IMR-90 (cell line): Measurements from ENCODE around the gene FRAS1. TPM values are rescaled to one million over a fixed set of nuclear protein-coding genes. Genes with fewer than 3 reads are reported as not detected.

ENCODE experiments used
- ATAC-seq: fragments of 200-7000 bp; cut with Tn5 transposase; 2 replicates; pipeline ENCODE4 v1.9.1; 2020; ENCODE audit warnings: low read depth, mild to moderate bottlenecking, moderate library complexity
- BruUV-seq: library from RNA; stranded (reverse); fragments of 400-500 nt; replicated peaks from 2 replicates; lab custom pipeline; 2021; lab: Mats Ljungman, UMichigan
- CTCF ChIA-PET: fragments of 300-600 bp; formaldehyde crosslinking; extraction: SDS; loops from one replicate; lab custom pipeline; 2021; ENCODE audit warnings: antibody characterized with exemption; lab: Yijun Ruan, JAX
- POLR2A ChIA-PET: fragments of 300-600 bp; sonication (Branson Sonifier 250); formaldehyde crosslinking; loops from one replicate; lab custom pipeline; 2022; ENCODE audit warnings: antibody characterized with exemption; ENCODE audit not compliant: unreplicated experiment; lab: Charles Lee
- DNase-seq: peaks from one replicate; pipeline ENCODE4 v3.0.0; 2013
- H2AFZ ChIP-seq: replicated peaks from 2 replicates; pipeline ENCODE3; 2013; ENCODE audit warnings: low read length, mild to moderate bottlenecking; ENCODE audit not compliant: poor library complexity
- H2AK5ac ChIP-seq: 2 replicates; pipeline ENCODE4 v1.6.1; 2013; ENCODE audit warnings: low read depth, low read length, inconsistent platforms
- H2AK9ac ChIP-seq: replicated peaks from 2 replicates; pipeline ENCODE3; 2013; ENCODE audit warnings: mild to moderate bottlenecking, low read depth, low read length, moderate library complexity; ENCODE audit not compliant: poor library complexity
- H2BK120ac ChIP-seq: 2 replicates; pipeline ENCODE4 v1.6.1; 2013; ENCODE audit warnings: low read depth, low read length, inconsistent platforms
- H2BK15ac ChIP-seq: 3 replicates; pipeline ENCODE4 v1.6.1; 2013; ENCODE audit warnings: low read depth, low read length, inconsistent platforms
- H2BK20ac ChIP-seq: 2 replicates; pipeline ENCODE4 v1.6.1; 2013; ENCODE audit warnings: low read depth, mild to moderate bottlenecking, inconsistent platforms, low read length, moderate library complexity
- H2BK5ac ChIP-seq: 2 replicates; pipeline ENCODE4 v1.6.1; 2013; ENCODE audit warnings: mild to moderate bottlenecking, low read depth, low read length, inconsistent platforms; ENCODE audit not compliant: poor library complexity, severe bottlenecking
- H3K14ac ChIP-seq: replicated peaks from 2 replicates; pipeline ENCODE4 v1.6.1; 2013; ENCODE audit warnings: low read depth, low read length, inconsistent platforms
- H3K18ac ChIP-seq: 2 replicates; pipeline ENCODE4 v1.6.1; 2013; ENCODE audit warnings: low read depth, low read length, control low read depth
- H3K23ac ChIP-seq: 2 replicates; pipeline ENCODE4 v1.6.1; 2013; ENCODE audit warnings: low read depth, low read length, inconsistent platforms
- H3K27ac ChIP-seq: 2 replicates; pipeline ENCODE4 v1.5.1; 2013; ENCODE audit warnings: mild to moderate bottlenecking, control low read depth, low read length; ENCODE audit not compliant: insufficient read depth
- H3K27me3 ChIP-seq: 2 replicates; pipeline ENCODE4 v1.6.1; 2013; ENCODE audit warnings: low read length; ENCODE audit not compliant: control insufficient read depth, insufficient read depth
- H3K36me3 ChIP-seq: 2 replicates; pipeline ENCODE4 v1.6.1; 2013; ENCODE audit warnings: low read length, mixed read lengths; ENCODE audit not compliant: control insufficient read depth, insufficient read depth
- H3K4ac ChIP-seq: 2 replicates; pipeline ENCODE4 v1.6.1; 2013; ENCODE audit warnings: low read depth, low read length, inconsistent platforms
- H3K4me1 ChIP-seq: 2 replicates; pipeline ENCODE4 v1.6.1; 2013; ENCODE audit warnings: low read length, mixed read lengths; ENCODE audit not compliant: control insufficient read depth, insufficient read depth
- H3K4me2 ChIP-seq: 2 replicates; pipeline ENCODE4 v1.6.1; 2013; ENCODE audit warnings: low read depth, mild to moderate bottlenecking, control low read depth, low read length, moderate library complexity
- H3K4me3 ChIP-seq: 2 replicates; pipeline ENCODE4 v1.5.1; 2013; ENCODE audit warnings: low read depth, mild to moderate bottlenecking, control low read depth, low read length, moderate library complexity; ENCODE audit not compliant: insufficient read depth
- H3K56ac ChIP-seq: 2 replicates; pipeline ENCODE4 v1.6.1; 2013; ENCODE audit warnings: low read length, inconsistent platforms; ENCODE audit not compliant: insufficient read depth; ENCODE audit errors: extremely low read depth
- H3K79me1 ChIP-seq, 2 experiments: 2 replicates each; pipeline ENCODE4 v1.6.1; 2013; ENCODE audit warnings: low read length in 2 of 2, inconsistent platforms in 1 of 2, low read depth in 1 of 2
- H3K9ac ChIP-seq: 2 replicates; pipeline ENCODE4 v1.6.1; 2013; ENCODE audit warnings: low read depth, low read length, control low read depth
- H3K9me1 ChIP-seq: 2 replicates; pipeline ENCODE4 v1.6.1; 2013; ENCODE audit warnings: low read length, inconsistent platforms; ENCODE audit not compliant: insufficient read depth
- H3K9me3 ChIP-seq: 2 replicates; pipeline ENCODE4 v1.6.1; 2013; ENCODE audit warnings: low read length; ENCODE audit not compliant: control insufficient read depth, insufficient read depth
- H4K20me1 ChIP-seq: 2 replicates; pipeline ENCODE4 v1.6.1; 2013; ENCODE audit warnings: low read length, inconsistent platforms; ENCODE audit not compliant: insufficient read depth
- H4K5ac ChIP-seq: 2 replicates; pipeline ENCODE4 v1.6.1; 2013; ENCODE audit warnings: mild to moderate bottlenecking, low read depth, low read length, control low read depth
- H4K8ac ChIP-seq, 2 experiments: 2 replicates each; pipeline ENCODE4 v1.6.1; 2013; ENCODE audit warnings: low read depth in 2 of 2, low read length in 2 of 2, control low read depth in 1 of 2, inconsistent platforms in 1 of 2
- H4K91ac ChIP-seq: 2 replicates; pipeline ENCODE4 v1.6.1; 2013; ENCODE audit warnings: low read depth, low read length, inconsistent platforms; ENCODE audit not compliant: insufficient read depth
- CEBPB ChIP-seq: IDR thresholded peaks from 2 replicates; pipeline ENCODE4 v1.6.1; 2012; ENCODE audit warnings: low read depth, low read length, improper control_type of control experiment
- CHD1 ChIP-seq: IDR thresholded peaks from 2 replicates; pipeline ENCODE4 v1.6.1; 2012; ENCODE audit warnings: low read depth, low read length, improper control_type of control experiment
- FOS ChIP-seq: fragments of 150-350 bp; IDR thresholded peaks from 2 replicates; pipeline ENCODE4 v1.6.1; 2016; ENCODE audit warnings: low read depth, low read length
- MAFK ChIP-seq: IDR thresholded peaks from 2 replicates; pipeline ENCODE4 v1.6.1; 2012; ENCODE audit warnings: low read depth, low read length, improper control_type of control experiment
- MAZ ChIP-seq: IDR thresholded peaks from 2 replicates; pipeline ENCODE4 v1.6.1; 2012; ENCODE audit warnings: low read depth, mild to moderate bottlenecking, low read length, improper control_type of control experiment, moderate library complexity, borderline replicate concordance
- MXI1 ChIP-seq: IDR thresholded peaks from 2 replicates; pipeline ENCODE4 v1.6.1; 2012; ENCODE audit warnings: low read depth, mild to moderate bottlenecking, low read length, moderate library complexity, borderline replicate concordance
- POLR2A ChIP-seq: IDR thresholded peaks from 2 replicates; pipeline ENCODE4 v1.6.1; 2012; ENCODE audit warnings: mild to moderate bottlenecking, low read depth, low read length
- RCOR1 ChIP-seq: IDR thresholded peaks from 2 replicates; pipeline ENCODE4 v1.6.1; 2012; ENCODE audit warnings: mild to moderate bottlenecking, low read length, improper control_type of control experiment; ENCODE audit not compliant: insufficient replicate concordance
- RFX5 ChIP-seq: IDR thresholded peaks from 2 replicates; pipeline ENCODE4 v1.8.0; 2012; ENCODE audit warnings: low read depth, mild to moderate bottlenecking, low read length, moderate library complexity
- SMC3 ChIP-seq: fragments of 150-350 bp; IDR thresholded peaks from 2 replicates; pipeline ENCODE4 v1.6.1; 2016; ENCODE audit warnings: low read depth, mild to moderate bottlenecking, antibody characterized with exemption, low read length, moderate library complexity
- WGBS, 2 experiments: methylation state at CpG; one replicate each; pipeline versions ENCODE4 v1.1.5 to v1.1.7; 2013; ENCODE audit warnings: missing lambda C conversion rate in 2 of 2; ENCODE audit not compliant: insufficient read length in 1 of 2; ENCODE audit errors: extremely low coverage in 2 of 2; 5-methylcytosine and 5-hydroxymethylcytosine counted together
- dilution Hi-C: fragments of 300-500 bp; cut with HindIII; formaldehyde crosslinking; loops from one replicate; pipeline ENCODE4 v1.14.3; 2018; ENCODE audit warnings: low sequenced_read_pairs; ENCODE audit not compliant: unreplicated experiment
- in situ Hi-C: fragments of 300-500 bp; cut with MboI; formaldehyde crosslinking; loops from 3 replicates; pipeline ENCODE4 v1.14.3; 2019; ENCODE audit warnings: low sequenced_read_pairs, inconsistent platforms, mixed read lengths
- intact Hi-C: fragments of 100-400 bp; cut with micrococcal nuclease; formaldehyde crosslinking; loops from 2 replicates; pipeline ENCODE4 v1.10.0; 2022
- polyA plus RNA-seq, 3 experiments: library from polyadenylated mRNA; depleted of rRNA; stranded (reverse); fragments of >200 nt; gene quantifications; 2 replicates each; pipeline ENCODE4 v1.2.3, GENCODE V29; 2012; ENCODE audit warnings: low replicate concordance in 1 of 3
- total RNA-seq: library from RNA; depleted of rRNA; stranded (reverse); fragments of >200 nt; gene quantifications from 2 replicates; pipeline ENCODE4 v1.2.3, GENCODE V29; 2012
- TF ChIP-seq, protein P1 (sequence below): conservative IDR thresholded peaks from 2 replicates; pipeline ENCODE4 v1.5.1; 2012; ENCODE audit warnings: mild to moderate bottlenecking, low read depth, low read length, improper control_type of control experiment

Gene FRAS1
- total and polyA plus RNA-seq, 2 of the 4 experiments (the other 2 are of a cell fraction), result under 0.01 to 0.03 TPM

DNA sequence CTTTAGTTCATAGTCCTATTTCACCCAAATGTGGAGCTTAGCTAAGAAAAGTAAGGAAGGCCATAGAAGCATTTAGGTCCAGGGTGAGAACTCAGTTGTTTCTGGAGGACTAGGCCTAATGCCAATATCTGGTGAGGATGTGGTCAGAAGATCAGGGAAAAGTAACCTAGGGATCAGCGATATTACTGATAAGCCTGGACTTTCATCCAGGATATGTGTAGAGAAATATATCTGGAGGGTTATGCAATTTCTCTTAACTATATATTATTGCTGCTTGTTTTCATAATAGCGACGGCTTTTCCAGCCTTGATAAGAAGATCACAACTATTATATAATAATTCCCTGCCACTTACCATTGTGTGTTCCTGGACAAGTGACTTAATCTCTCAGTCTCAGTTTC is 81.1 kb downstream of the FRAS1 start:
- no peak overlapping the region for H3K27ac ChIP-seq
- no peak overlapping the region for H2AK5ac ChIP-seq
- H4K5ac ChIP-seq, result no peak overlapping the region
- TF ChIP-seq MAZ (no peak), CEBPB (no peak), MXI1 (no peak), POLR2A (no peak), FOS (no peak), SMC3 (no peak), MAFK (no peak), RFX5 (no peak), RCOR1 (no peak), CHD1 (no peak)
- TF ChIP-seq, protein P1, sequence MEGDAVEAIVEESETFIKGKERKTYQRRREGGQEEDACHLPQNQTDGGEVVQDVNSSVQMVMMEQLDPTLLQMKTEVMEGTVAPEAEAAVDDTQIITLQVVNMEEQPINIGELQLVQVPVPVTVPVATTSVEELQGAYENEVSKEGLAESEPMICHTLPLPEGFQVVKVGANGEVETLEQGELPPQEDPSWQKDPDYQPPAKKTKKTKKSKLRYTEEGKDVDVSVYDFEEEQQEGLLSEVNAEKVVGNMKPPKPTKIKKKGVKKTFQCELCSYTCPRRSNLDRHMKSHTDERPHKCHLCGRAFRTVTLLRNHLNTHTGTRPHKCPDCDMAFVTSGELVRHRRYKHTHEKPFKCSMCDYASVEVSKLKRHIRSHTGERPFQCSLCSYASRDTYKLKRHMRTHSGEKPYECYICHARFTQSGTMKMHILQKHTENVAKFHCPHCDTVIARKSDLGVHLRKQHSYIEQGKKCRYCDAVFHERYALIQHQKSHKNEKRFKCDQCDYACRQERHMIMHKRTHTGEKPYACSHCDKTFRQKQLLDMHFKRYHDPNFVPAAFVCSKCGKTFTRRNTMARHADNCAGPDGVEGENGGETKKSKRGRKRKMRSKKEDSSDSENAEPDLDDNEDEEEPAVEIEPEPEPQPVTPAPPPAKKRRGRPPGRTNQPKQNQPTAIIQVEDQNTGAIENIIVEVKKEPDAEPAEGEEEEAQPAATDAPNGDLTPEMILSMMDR, result no peak
- POLR2A ChIA-PET, result no interaction called here
- ATAC-seq (no peak), DNase-seq (no peak)
- no peak overlapping the region for H3K14ac ChIP-seq
- H3K9ac ChIP-seq, result no peak overlapping the region
- no peak overlapping the region for H2AFZ ChIP-seq
- H2BK15ac ChIP-seq, result no peak overlapping the region
- H3K27me3 ChIP-seq, result no peaks in the 10 kb centered on the region
- H2BK20ac ChIP-seq, result no peak overlapping the region
- H3K9me1 ChIP-seq, result no peaks in the 10 kb centered on the region
- no peak overlapping the region for H2AK9ac ChIP-seq
- in situ Hi-C loops, result no loop called here
- H2BK120ac ChIP-seq, result no peak overlapping the region
- no peaks in the 10 kb centered on the region for H3K4me1 ChIP-seq
- no peak overlapping the region for H3K4me2 ChIP-seq
- no peak overlapping the region for H2BK5ac ChIP-seq
- H3K9me3 ChIP-seq, result no peaks in the 10 kb centered on the region
- H3K56ac ChIP-seq, result no peak overlapping the region
- H3K23ac ChIP-seq, result no peak overlapping the region
- no peak overlapping the region for H3K4ac ChIP-seq
- BruUV-seq, result no TSS peak
- no peaks in the 10 kb centered on the region for H4K20me1 ChIP-seq
- WGBS, 2 experiments, result no CpG with 5 or more reads among the region's 3 CpGs
- no peak overlapping the region for H3K4me3 ChIP-seq
- intact Hi-C loops, result no loop called here
- no peak overlapping the region for H3K18ac ChIP-seq
- no peaks in the 10 kb centered on the region for H3K36me3 ChIP-seq
- dilution Hi-C loops, result no loop called here
- no peak overlapping the region for H4K91ac ChIP-seq
- CTCF ChIA-PET, result no interaction called here
- H3K79me1 ChIP-seq, result no peaks in the 10 kb centered on the region
- H4K8ac ChIP-seq, result no peak overlapping the region
